Astrocyte of the spinal cord (primary cell): ENCODE results near the gene MTG2.

Experiments used
- DNase-seq: peaks from one replicate; pipeline ENCODE4 v3.0.0; 2011; ENCODE audit warnings: low read depth, low spot score
- H3K4me3 ChIP-seq: 2 replicates; pipeline ENCODE4 v1.5.1; 2011; ENCODE audit warnings: low read depth, mild to moderate bottlenecking, low read length, moderate library complexity
- in situ Hi-C: cut with HindIII; loops from 2 replicates; pipeline ENCODE4 v1.10.0; 2017; ENCODE audit warnings: low sequenced_read_pairs
- TF ChIP-seq, protein P1 (sequence below): IDR thresholded peaks from 2 replicates; pipeline ENCODE4 v1.5.1; 2012; ENCODE audit warnings: low read depth, mild to moderate bottlenecking, low read length, inconsistent platforms

The MTG2 gene

DNA sequence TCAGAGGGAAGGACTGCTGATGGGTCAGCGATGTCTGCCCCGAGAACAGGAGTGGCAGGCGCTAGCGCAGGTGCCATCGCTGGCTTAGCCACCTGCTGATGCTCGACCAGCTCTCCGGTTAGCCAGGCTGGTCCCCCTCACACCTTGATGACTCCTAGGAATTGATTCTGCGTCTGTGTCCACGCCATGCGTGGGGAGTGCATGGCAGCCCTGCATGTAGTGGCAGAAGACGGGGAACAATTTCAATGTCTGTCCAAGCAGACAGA is 32.6 kb upstream of the MTG2 start:
- H3K4me3 ChIP-seq: no peak overlapping the region
- TF ChIP-seq, protein P1, sequence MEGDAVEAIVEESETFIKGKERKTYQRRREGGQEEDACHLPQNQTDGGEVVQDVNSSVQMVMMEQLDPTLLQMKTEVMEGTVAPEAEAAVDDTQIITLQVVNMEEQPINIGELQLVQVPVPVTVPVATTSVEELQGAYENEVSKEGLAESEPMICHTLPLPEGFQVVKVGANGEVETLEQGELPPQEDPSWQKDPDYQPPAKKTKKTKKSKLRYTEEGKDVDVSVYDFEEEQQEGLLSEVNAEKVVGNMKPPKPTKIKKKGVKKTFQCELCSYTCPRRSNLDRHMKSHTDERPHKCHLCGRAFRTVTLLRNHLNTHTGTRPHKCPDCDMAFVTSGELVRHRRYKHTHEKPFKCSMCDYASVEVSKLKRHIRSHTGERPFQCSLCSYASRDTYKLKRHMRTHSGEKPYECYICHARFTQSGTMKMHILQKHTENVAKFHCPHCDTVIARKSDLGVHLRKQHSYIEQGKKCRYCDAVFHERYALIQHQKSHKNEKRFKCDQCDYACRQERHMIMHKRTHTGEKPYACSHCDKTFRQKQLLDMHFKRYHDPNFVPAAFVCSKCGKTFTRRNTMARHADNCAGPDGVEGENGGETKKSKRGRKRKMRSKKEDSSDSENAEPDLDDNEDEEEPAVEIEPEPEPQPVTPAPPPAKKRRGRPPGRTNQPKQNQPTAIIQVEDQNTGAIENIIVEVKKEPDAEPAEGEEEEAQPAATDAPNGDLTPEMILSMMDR: no peak
- no peak for DNase-seq
- in situ Hi-C loops: no loop called here

DNA sequence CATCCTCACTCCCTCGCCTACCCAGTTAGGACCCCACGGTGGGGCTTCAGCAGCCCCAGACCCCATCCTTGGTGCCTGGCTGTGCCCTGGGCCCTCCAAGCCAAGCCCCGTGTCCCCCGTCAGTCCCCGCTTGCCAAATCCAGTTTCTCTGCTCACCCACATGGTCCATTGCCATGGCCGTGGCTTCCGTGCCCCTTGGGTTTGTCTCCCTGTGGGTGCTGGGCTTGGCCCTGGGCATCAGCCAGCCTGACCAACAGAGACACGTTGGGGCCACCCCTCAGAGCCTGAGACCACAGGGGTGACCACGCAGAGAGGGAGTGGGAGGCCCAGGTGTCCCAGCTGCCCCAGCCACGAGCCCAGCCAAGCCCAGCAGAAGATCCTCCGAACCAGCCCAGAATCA is 31.6 kb upstream of the MTG2 start:
- in situ Hi-C loops: no loop called here
- H3K4me3 ChIP-seq: no peak overlapping the region
- no peak for DNase-seq
- TF ChIP-seq, protein P1: no peak

DNA sequence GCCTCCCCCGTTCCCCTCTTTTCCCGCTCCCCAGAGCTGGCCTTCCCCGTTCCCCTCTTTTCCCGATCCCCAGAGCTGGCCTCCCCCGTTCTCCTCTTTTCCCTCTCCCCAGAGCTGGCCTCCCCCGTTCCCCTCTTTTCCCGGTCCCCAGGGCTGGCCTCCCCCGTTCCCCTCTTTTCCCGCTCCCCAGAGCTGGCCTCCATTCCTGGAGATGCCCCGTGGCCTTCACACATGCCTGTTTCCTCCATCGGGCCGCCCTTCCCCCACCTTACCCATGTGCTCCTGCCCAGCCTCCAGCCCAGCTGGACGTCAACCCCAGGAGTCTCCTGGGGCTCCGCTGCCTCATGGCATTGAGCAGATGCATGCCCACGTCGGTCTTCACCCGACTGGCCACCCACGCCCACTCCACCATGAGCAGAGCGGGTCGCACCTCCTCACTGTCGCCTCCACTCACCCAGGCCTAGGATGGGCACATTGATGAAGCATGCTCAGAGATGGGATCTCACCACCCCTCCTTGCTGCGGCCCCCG is 30.9 kb upstream of the MTG2 start:
- H3K4me3 ChIP-seq: no peak overlapping the region
- no peak for DNase-seq
- in situ Hi-C loops: no loop called here
- TF ChIP-seq, protein P1: no peak

DNA sequence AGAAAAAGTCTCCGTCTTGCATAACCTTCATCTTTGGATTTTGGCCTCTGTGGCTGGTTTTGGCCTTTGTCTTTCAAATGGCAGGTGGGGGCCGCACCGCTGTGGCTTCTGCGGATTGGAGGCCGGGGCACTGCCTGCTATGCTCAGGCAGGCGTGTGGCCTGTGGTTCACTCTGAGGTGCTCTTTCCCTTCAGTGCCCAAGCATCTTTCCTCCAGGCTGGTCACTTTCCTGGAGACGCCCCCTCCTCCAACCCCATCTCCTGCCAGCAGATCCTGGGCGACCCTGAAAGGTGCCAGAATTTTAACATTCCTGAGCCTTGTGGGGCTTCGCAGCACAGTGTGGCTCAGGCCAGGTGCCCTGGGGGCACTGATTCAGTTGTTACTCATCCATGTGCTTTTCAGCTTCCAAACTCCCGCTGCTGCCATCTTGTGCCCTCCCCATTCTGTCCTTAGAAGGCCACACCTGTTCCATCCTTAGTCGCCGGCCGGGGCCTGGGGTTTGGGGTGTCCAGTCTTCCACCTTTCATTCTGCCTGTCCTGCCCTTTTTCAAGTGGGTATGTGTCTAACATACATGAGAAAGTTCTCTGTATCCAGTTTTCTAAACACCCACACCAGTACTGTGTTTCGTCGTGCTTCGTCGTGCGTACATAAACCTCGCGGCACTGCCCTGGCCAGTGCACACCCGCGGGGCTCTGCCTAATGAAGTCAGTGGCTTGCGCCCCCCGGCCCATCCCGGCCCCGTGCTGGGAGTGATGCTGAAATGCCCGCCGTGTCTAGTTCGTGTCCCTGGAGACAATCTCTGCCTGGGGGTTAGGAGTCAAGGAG is 27.2 kb upstream of the MTG2 start:
- DNase-seq: no peak
- TF ChIP-seq, protein P1: no peak
- in situ Hi-C loops: no loop called here
- H3K4me3 ChIP-seq: no peak overlapping the region

DNA sequence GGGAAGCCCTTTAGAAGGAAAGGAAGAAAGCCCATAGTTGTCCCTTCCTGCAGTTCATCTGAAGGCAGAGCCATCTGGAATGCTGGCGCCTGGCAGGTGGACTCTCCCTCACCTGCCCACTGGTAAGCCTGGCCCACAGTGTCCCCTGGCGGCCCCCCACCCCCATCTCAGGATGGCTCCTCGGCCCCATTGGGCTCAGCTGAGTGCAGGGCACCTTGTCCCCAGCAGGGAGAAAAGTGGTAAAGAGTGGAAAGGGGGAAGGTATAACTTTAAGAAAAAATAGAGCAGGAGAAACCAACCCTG is 26.6 kb upstream of the MTG2 start:
- no peak for DNase-seq
- TF ChIP-seq, protein P1: peak; percentile 0
- in situ Hi-C loops: no loop called here
- no peak overlapping the region for H3K4me3 ChIP-seq

DNA sequence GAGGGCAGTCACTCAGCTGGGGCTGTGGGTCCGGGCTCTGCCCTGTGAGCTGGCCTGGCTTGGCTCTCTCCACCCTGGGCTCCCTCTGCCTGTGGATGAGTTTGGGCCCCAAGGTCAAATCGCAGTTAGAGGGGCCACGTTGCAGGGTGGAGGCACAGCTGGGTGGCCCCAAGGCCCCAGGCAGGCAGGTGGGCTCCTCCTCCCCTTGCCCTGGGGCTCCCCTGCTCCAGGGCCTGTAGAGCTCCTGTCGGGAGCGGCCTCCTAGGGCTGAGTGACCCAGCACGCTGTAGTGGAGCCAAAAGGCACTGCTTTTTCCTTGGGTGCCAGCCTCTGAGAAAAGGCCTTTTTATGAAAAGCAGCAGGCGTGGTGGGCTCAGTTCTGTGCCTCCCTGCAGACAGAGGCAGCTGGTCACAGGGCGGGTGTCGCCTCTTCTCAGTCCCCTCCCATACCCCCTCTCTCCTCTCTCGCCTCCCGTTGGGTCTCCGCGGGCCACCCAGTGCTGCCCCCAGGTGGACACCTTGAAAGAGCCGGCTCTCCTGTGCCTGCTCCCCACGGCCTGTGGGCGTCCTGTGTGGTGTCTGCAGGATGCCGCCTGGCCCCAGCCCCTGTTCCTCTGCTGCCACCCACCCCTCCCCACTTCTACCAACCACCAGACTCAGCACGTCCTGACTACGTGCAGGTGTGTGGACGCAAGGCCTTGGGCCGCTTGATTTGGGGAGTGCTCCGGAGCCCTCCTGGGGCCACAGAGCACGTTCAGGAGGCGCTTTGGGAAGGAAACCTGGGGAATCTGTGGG is 26.0 kb upstream of the MTG2 start:
- in situ Hi-C loops: no loop called here

More for the DNA sequence above, 26.0 kb upstream of the MTG2 start:
- H3K4me3 ChIP-seq: no peak overlapping the region
- peak; percentile 37 for DNase-seq
- TF ChIP-seq, protein P1: peak; percentile 83
